NOMO-1 treated with dmso at 0.1 percent for 144 hours (cell line): ENCODE results near the gene WDR91.

Experiments used
- DNase-seq: peaks from one replicate; lab custom pipeline; 2025; ENCODE audit not compliant: unreplicated experiment; lab: John Stamatoyannopoulos, UW

The WDR91 gene

GRCh38 chr7:135162382-135163001 is 48.8 kb downstream of the WDR91 start:
- no peak for DNase-seq

DNA sequence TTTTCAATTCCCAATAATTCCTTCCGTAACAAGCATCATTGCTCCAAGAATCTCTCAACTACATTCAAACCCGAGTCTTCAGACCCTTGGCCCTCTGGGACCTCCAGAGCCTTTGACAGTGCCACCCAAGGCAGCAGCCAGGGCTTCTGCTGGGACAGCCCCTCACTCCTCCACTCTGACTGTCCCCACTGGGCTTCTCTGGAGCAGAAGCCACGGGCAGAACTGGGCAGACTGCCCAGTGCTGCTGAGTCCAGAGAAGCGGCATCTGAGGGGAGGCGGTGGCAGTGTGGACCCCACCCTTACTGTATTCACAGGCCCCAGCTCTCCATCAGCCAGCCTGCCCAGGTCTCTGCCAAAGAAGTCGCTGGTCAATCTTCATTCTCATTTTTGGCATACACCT is 49.7 kb downstream of the WDR91 start:
- no peak for DNase-seq

DNA sequence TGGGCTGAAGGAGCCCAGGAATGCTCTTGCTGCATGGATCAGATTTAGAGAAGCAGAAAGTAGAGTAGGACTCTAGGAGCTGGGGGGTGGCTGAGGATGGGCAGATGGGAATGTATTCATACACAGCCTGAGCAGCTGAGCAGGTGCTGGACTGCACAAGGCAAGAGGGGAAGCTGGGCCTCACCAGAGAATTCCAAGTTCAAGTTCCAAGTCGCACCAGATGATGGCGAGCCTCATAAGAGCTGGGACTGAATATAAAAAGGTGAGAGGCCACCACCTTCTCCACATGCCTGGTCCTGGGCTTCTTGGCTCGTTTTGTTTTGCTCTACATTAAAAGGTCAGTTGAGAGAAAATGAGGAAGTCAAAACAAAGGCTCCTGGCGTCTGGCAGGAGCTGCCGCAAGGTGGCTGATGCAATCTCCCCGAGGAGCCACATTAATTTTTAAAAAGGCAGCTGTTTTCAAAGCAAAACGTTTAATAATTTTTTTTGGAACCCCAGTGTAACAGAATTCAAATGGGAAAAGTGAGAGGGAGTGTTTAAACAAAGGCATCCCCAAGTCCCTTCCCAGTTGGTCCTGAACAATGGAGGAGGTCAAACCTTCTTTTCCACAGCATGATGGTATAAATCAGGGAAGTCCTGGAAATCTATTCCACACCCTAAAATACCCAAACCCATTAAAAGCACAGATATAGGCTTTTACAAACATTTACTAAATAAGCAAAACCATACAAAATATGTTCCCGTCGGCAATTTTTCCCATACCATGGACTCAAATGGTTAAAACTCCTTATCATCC is 50.3 kb downstream of the WDR91 start:
- DNase-seq: peak; percentile 50

DNA sequence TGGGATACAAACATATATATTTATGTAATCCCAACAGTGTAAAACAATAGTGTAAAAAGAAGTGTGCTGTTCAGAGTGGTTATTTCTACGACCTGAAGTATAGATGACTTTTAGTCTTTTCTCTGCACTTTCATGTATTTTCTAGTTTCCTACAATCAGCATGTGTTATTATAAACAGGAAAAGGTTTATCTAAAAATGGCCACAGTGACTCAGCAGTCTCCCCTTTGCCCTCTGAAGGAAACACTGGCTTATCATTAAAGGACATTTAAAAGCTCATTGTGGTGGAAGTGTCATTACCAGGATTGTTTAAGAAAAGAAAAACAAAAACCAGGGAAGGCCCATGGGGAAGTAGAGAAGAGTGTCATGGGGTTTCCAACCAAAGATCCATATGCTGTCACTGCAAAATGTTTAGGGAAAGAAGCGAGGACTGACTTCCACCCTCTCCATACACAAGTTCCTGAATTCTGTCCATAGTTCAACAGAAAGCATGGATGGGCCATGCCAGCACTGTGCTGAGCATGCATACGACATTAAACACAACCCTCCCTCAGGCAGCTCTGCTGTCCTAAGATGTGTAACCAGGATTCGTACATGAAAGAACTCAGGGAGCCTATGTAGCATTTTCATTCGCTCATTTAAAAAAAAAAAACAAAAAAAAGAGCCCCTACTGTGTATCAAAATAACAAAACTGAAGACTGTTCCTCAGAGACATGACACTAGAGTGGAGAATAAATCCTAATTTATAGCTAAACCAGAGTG is 51.0 kb downstream of the WDR91 start:
- no peak for DNase-seq

DNA sequence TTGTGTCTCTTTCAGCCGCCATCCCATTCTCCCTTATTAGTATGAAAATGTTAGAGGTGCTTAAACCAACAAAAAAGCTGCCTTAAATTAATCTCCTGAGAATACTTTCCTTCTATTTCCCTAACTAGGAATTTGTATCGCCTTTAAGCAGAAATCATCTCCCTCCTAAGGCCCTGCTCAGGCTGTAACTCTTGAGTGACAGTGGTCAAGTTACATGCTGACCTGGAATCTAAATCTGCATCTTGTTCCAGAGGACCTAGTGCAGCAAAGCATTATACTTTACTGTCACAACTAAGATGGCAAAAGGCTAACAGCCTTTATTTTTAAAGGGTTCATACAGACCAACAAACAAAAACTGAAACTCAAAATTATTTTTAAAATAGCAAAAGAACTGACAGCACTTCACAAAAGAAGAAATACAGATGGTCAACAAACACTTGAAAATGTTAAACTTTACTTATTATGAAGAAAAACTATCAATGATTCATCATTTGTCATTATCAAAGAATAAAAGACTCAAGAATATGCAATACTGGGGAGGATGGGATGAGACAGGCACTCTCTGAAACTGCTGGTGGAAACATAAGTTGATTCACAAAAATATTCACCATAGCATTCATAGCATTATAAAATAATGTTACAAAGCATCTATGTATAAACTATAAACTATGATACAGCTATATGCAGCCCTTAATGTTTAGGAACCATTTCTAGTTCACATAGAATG is 51.8 kb downstream of the WDR91 start:
- DNase-seq: no peak

DNA sequence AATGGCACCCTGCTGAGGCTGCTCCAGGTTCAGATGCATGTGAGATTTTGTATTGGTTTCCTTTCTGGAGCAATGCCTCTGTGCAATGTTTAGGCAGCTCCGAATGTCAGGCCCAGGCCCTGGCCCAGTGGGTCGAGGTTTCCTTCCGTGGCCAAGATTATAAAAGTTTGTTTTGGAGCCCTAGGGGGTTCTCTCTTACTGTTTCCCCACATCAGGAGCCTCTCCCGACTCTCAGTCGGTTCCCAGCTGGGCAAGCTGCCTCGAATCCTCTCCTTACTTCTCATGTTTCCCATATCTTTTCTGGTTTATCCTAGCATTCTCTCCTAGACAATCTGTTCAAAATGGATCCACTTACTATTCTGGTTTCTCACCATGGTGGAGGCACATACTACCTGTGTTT is 52.5 kb downstream of the WDR91 start:
- DNase-seq: no peak

DNA sequence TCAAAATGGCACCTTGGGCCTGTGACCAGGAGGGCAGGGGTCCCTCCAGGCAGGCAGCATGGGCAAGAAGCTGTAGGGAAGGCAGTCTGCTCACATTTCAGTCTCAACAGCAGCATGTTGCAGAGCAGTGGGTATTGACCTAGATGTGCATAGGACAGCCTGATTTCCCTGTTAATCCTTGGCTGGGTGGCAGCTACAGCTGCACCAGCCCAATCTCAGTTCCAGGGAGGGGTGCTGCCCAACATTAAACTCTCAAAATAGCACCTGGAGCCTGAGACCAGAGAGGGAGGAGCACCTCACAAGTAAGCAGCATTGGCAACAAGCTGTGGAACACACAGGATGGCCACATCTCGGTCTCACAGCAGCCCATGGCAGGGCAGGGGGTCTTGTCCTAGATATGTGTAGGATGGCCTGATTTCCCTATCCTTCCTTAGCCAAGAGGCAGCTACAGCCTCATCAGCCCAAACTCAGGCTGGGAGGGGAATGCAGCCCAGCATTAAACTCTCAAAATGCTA is 53.1 kb downstream of the WDR91 start:
- no peak for DNase-seq

DNA sequence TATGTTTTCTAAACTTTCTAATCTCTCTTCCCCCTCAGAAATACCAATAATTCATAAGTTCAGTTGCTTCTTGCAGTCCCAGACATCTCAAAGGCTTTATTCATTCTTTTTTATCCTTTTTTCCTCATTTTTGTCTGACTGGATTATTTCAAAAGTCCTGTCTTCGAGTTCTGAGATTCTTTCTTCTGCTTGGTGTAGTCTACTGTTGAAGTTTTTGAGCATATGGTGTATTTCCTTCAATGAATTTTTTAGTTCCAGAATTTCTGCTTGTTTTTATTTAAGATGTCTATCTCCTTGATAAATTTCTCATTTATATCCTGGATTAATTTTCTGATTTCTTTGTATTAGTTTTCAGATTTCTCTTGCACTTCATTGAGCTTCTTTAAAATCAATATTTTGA is 55.0 kb downstream of the WDR91 start:
- no peak for DNase-seq

GRCh38 chr7:135154734-135155133 is 56.6 kb downstream of the WDR91 start:
- no peak for DNase-seq

- DNase-seq: no peak
These were observed 58.9 kb downstream of the WDR91 start for GRCh38 chr7:135152442-135152841.

- no peak for DNase-seq
These were observed 59.8 kb downstream of the WDR91 start for GRCh38 chr7:135151533-135151932.

DNA sequence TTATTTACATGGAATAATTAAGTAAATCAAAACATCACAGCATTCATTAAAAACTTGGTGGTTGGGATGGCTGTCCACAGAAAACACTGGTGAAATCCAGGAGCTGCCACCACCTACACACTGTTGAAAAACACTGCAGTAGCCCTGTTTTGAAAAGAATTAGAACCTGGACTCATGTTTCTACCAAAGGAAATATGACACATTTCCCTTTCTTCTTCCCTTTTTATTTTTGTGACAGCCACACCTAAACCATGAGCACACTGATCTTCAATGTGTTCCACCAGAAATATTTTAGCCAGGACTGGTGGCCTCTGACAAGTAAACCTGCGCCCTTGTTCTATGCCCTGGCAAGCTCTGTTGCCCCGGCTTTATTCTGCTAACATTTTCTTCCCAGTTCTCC is 60.2 kb downstream of the WDR91 start:
- no peak for DNase-seq

DNA sequence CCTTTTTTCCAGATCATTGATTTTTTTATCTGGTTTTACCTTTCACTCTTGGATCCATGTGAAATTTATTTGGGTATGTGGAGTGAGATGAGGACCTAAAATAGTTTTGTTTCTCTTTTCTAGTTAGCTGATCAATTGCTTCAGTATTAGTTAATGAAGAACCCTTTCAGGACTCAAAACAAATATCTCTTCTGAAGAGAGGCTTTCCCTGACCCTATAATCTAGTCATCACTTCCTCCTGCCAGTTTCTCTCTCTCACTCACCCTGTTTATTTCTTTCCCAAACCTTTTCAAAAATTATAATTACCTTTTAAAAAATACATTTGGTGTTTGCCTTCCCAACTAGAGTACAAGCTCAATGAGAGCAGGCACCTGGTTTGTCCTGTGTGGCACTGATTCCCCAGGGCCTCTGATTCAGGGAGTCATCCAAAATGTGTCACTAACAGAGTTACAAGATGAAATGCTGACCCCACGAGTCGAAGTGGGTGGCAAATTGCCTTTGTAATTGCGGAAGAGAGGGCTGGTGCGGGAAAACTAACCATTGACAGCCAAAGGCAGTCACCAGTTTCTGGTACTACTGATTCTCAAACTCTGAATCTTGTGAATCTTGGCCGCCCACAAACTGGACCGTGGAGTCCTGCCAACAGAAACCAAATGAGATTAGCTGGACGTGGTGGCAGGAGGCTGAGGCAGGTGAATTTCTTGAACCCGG is 61.1 kb downstream of the WDR91 start:
- no peak for DNase-seq

- DNase-seq: no peak
These were observed 63.2 kb downstream of the WDR91 start, which contains the start of gene TMEM140 for GRCh38 chr7:135147899-135148721. Gene TMEM140, plus strand, starts transcription at chr7:135148072. Its CDS starts 16,370 bp downstream, at chr7:135164442.

DNA sequence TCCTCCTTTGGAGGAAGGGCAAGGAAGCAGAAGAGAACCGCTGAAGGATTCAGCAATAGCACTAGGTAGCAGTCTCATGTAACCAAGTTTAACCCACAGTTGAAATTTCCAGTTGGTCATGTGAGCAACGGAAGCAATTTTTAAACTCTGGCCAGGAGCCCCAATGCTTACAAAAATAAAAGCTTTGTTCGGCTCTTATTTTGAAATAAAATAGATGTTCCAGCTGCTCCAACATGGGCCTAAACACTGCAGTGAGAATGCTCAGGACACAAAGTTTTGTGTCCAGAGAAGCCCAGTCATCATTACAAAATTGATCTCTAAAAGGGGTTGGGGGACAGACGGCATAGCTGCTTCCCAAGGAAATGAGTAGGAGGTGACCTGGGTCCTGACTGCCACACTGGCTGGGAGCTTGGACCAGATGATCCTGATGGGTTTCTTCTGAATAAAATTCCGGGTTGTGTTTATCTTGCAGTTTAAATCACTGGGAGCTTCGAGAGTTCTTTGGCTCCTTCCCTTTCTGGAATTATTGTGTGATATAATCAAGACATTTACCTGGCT is 63.9 kb downstream of the WDR91 start:
- DNase-seq: no peak

GRCh38 chr7:135143885-135144668 is 67.2 kb downstream of the WDR91 start:
- no peak for DNase-seq
